Neural cell (in vitro differentiated cells): ENCODE results near the gene ANXA2. TPM values are rescaled to one million over a fixed set of nuclear protein-coding genes. Genes with fewer than 3 reads are reported as not detected.

Experiments used
- H2AFZ ChIP-seq: fragments of 200-600, 300-800 bp; sonication (generic), shearing (Covaris generic); 2 replicates; pipeline ENCODE4 v1.6.0; 2014; ENCODE audit warnings: low read depth, mild to moderate bottlenecking, antibody characterized with exemption, low read length, moderate library complexity
- H3F3A ChIP-seq: fragments of 200-600 bp; shearing (Covaris generic); 2 replicates; pipeline ENCODE4 v1.6.1; 2016; ENCODE audit warnings: mild to moderate bottlenecking, moderate library complexity, mixed read lengths, antibody characterized with exemption, low read length; ENCODE audit not compliant: insufficient read depth, poor library complexity, severe bottlenecking
- H3K27ac ChIP-seq: fragments of 200-600, 300-800 bp; sonication (generic), shearing (Covaris generic); 2 replicates; pipeline ENCODE4 v1.5.1; 2014; ENCODE audit warnings: mild to moderate bottlenecking, low read length, moderate library complexity
- H3K27me3 ChIP-seq: fragments of 300-800, 200-600 bp; sonication (generic), shearing (Covaris generic); 2 replicates; pipeline ENCODE4 v1.6.0; 2014; ENCODE audit warnings: mild to moderate bottlenecking, low read depth, low read length, moderate library complexity; ENCODE audit not compliant: insufficient read depth
- H3K36me3 ChIP-seq: fragments of 300-800, 200-600 bp; sonication (generic), shearing (Covaris generic); 2 replicates; pipeline ENCODE4 v1.5.1; 2014; ENCODE audit warnings: mild to moderate bottlenecking, antibody characterized with exemption, low read length, moderate library complexity; ENCODE audit not compliant: insufficient read depth
- H3K4me2 ChIP-seq: fragments of 300-800, 200-600 bp; sonication (generic), shearing (Covaris generic); 2 replicates; pipeline ENCODE4 v1.6.0; 2014; ENCODE audit warnings: mild to moderate bottlenecking, low read length
- H3K4me3 ChIP-seq: fragments of 300-800, 200-600 bp; sonication (generic), shearing (Covaris generic); 2 replicates; pipeline ENCODE4 v1.5.1; 2014; ENCODE audit warnings: mild to moderate bottlenecking, low read length, moderate library complexity
- H3K79me2 ChIP-seq: fragments of 200-600 bp; shearing (Covaris generic); replicated peaks from 2 replicates; pipeline ENCODE4 v1.6.0; 2014; ENCODE audit warnings: mild to moderate bottlenecking, low read length, moderate library complexity; ENCODE audit not compliant: insufficient read depth
- H3K9ac ChIP-seq: fragments of 300-800, 200-600 bp; sonication (generic), shearing (Covaris generic); 2 replicates; pipeline ENCODE4 v1.6.1; 2016; ENCODE audit warnings: mild to moderate bottlenecking, low read length, mixed read lengths
- H3K9me2 ChIP-seq: fragments of 200-600 bp; shearing (Covaris generic); 2 replicates; pipeline ENCODE4 v1.6.1; 2016; ENCODE audit warnings: mild to moderate bottlenecking, low read length, mixed read lengths; ENCODE audit not compliant: insufficient read depth
- H3K9me3 ChIP-seq: fragments of 200-600, 300-800 bp; sonication (generic), shearing (Covaris generic); 2 replicates; pipeline ENCODE4 v1.6.1; 2016; ENCODE audit warnings: mild to moderate bottlenecking, mixed run types, low read length, moderate library complexity, mixed read lengths
- H4K20me1 ChIP-seq: fragments of 200-600 bp; shearing (Covaris generic); 2 replicates; pipeline ENCODE4 v1.6.1; 2016; ENCODE audit warnings: mild to moderate bottlenecking, mixed run types; ENCODE audit not compliant: insufficient read depth
- EP300 ChIP-seq: fragments of 450-650 bp; conservative IDR thresholded peaks from 2 replicates; pipeline ENCODE4 v1.6.1; 2014; ENCODE audit warnings: antibody characterized with exemption, mild to moderate bottlenecking, moderate library complexity; ENCODE audit not compliant: poor library complexity, severe bottlenecking
- EZH2 ChIP-seq: fragments of 200-600, 300-800 bp; shearing (Covaris generic), sonication (generic); IDR thresholded peaks from 2 replicates; pipeline ENCODE4 v1.6.1; 2014; ENCODE audit warnings: antibody characterized with exemption, low read length, borderline replicate concordance, mild to moderate bottlenecking; ENCODE audit not compliant: insufficient read depth, poor library complexity, severe bottlenecking
- MXI1 ChIP-seq: fragments of 450-650 bp; conservative IDR thresholded peaks from 2 replicates; pipeline ENCODE4 v1.6.1; 2014; ENCODE audit warnings: antibody characterized with exemption, mild to moderate bottlenecking; ENCODE audit not compliant: poor library complexity, severe bottlenecking
- POLR2AphosphoS5 ChIP-seq: IDR thresholded peaks from 2 replicates; pipeline ENCODE4 v1.6.1; 2012
- RAD21 ChIP-seq: fragments of 450-650 bp; conservative IDR thresholded peaks from 2 replicates; pipeline ENCODE4 v1.6.1; 2014; ENCODE audit warnings: antibody characterized with exemption, mild to moderate bottlenecking, moderate library complexity
- SMC3 ChIP-seq: fragments of 450-650 bp; conservative IDR thresholded peaks from 2 replicates; pipeline ENCODE4 v1.6.1; 2014; ENCODE audit warnings: antibody characterized with exemption, mild to moderate bottlenecking, moderate library complexity; ENCODE audit not compliant: poor library complexity
- TAF1 ChIP-seq: IDR thresholded peaks from 2 replicates; pipeline ENCODE4 v1.6.1; 2012; ENCODE audit warnings: low read depth
- polyA plus RNA-seq: library from polyadenylated mRNA; depleted of rRNA; stranded (reverse); fragments of >200 nt; gene quantifications from 2 replicates; pipeline ENCODE4 v1.2.3, GENCODE V29; 2014
- TF ChIP-seq, protein P1 (sequence below): fragments of 450-650 bp; IDR thresholded peaks from 2 replicates; pipeline ENCODE4 v1.5.1; 2014; ENCODE audit warnings: antibody characterized with exemption, mild to moderate bottlenecking, moderate library complexity; ENCODE audit not compliant: poor library complexity, severe bottlenecking
- TF ChIP-seq, protein P2 (sequence below): IDR thresholded peaks from 2 replicates; pipeline ENCODE4 v1.6.1; 2012; ENCODE audit warnings: borderline replicate concordance

Gene ANXA2
- polyA plus RNA-seq, 1 donor from 2014 or later = 6.2 TPM

DNA sequence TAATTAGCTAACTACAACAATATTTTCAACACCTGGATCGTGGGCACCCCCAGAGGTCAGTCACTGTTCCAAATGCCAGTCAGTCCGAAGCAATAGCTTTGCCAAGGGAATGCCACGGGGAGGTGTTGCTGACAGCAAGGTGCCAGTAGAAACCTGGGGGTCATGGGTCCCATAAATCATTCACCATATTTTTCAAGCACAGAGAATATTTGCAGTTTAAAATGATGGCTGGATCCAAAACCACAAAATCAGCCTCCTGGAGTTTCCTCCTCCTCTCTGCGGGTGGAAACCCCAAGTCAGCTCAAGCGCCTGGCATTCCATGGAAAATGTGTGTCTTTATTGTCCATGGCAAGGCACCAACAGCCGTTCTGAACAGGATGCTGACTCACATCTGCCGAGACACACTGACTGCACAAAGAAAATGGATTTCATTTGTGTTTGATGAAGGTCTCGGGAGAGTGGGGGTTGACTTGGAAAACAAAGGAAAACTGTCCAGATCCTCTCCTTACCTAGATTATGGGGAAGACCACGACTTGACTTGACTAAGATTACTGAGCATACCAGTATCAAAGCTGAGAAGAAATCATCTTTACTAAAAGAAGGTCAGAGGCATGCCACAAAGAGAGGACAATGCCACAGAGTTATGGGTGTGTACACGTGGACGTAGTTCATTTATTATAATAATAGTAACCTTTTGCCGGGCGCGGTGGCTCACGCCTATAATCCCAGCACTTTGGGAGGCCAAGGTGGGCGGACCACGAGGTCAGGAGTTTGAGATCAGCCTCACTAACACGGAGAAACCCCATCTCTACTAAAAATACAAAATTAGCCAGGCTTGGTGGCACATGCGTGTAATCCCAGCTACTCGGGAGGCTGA is 26.4 kb downstream of the ANXA2 start:
- Histone ChIP-seq H3K27ac (no peak overlapping the region), H3K79me2 (no peaks in the 10 kb centered on the region), H4K20me1 (no peaks in the 10 kb centered on the region)

GRCh38 chr15:60370869-60371136 is 27.0 kb downstream of the ANXA2 start:
- Histone ChIP-seq H2AFZ (no peak overlapping the region), H3K4me2 (no peak overlapping the region), H3K36me3 (no peaks in the 10 kb centered on the region), H3K4me3 (no peak overlapping the region), H3K27me3 (no peaks in the 10 kb centered on the region), H4K20me1 (no peaks in the 10 kb centered on the region), H3F3A (no peaks in the 10 kb centered on the region), H3K27ac (no peak overlapping the region), H3K9ac (no peak overlapping the region), H3K9me3 (no peaks in the 10 kb centered on the region), H3K79me2 (no peaks in the 10 kb centered on the region), H3K9me2 (no peaks in the 10 kb centered on the region)
- TF ChIP-seq, protein P1, sequence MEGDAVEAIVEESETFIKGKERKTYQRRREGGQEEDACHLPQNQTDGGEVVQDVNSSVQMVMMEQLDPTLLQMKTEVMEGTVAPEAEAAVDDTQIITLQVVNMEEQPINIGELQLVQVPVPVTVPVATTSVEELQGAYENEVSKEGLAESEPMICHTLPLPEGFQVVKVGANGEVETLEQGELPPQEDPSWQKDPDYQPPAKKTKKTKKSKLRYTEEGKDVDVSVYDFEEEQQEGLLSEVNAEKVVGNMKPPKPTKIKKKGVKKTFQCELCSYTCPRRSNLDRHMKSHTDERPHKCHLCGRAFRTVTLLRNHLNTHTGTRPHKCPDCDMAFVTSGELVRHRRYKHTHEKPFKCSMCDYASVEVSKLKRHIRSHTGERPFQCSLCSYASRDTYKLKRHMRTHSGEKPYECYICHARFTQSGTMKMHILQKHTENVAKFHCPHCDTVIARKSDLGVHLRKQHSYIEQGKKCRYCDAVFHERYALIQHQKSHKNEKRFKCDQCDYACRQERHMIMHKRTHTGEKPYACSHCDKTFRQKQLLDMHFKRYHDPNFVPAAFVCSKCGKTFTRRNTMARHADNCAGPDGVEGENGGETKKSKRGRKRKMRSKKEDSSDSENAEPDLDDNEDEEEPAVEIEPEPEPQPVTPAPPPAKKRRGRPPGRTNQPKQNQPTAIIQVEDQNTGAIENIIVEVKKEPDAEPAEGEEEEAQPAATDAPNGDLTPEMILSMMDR = no peak
- TF ChIP-seq EZH2 (no peak), POLR2AphosphoS5 (no peak), MXI1 (no peak), TAF1 (no peak), EP300 (no peak), RAD21 (no peak), SMC3 (no peak)
- TF ChIP-seq, protein P2, sequence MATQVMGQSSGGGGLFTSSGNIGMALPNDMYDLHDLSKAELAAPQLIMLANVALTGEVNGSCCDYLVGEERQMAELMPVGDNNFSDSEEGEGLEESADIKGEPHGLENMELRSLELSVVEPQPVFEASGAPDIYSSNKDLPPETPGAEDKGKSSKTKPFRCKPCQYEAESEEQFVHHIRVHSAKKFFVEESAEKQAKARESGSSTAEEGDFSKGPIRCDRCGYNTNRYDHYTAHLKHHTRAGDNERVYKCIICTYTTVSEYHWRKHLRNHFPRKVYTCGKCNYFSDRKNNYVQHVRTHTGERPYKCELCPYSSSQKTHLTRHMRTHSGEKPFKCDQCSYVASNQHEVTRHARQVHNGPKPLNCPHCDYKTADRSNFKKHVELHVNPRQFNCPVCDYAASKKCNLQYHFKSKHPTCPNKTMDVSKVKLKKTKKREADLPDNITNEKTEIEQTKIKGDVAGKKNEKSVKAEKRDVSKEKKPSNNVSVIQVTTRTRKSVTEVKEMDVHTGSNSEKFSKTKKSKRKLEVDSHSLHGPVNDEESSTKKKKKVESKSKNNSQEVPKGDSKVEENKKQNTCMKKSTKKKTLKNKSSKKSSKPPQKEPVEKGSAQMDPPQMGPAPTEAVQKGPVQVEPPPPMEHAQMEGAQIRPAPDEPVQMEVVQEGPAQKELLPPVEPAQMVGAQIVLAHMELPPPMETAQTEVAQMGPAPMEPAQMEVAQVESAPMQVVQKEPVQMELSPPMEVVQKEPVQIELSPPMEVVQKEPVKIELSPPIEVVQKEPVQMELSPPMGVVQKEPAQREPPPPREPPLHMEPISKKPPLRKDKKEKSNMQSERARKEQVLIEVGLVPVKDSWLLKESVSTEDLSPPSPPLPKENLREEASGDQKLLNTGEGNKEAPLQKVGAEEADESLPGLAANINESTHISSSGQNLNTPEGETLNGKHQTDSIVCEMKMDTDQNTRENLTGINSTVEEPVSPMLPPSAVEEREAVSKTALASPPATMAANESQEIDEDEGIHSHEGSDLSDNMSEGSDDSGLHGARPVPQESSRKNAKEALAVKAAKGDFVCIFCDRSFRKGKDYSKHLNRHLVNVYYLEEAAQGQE = no peak

More for the DNA sequence above, 26.4 kb downstream of the ANXA2 start:
- H3K9me3 ChIP-seq = no peaks in the 10 kb centered on the region
- no peaks in the 10 kb centered on the region for H3K9me2 ChIP-seq
- H2AFZ ChIP-seq = no peak overlapping the region
- no peaks in the 10 kb centered on the region for H3K36me3 ChIP-seq
- H3K27me3 ChIP-seq = no peaks in the 10 kb centered on the region
- H3K4me3 ChIP-seq = no peak overlapping the region
- H3F3A ChIP-seq = no peaks in the 10 kb centered on the region
- no peak overlapping the region for H3K4me2 ChIP-seq
- TF ChIP-seq POLR2AphosphoS5 (no peak), RAD21 (no peak), MXI1 (no peak), EP300 (no peak), EZH2 (no peak), SMC3 (no peak), TAF1 (no peak)
- TF ChIP-seq, protein P1 = no peak
- TF ChIP-seq, protein P2 = no peak
- H3K9ac ChIP-seq = no peak overlapping the region
